SK-N-SH treated with all-trans-retinoic acid at 6 μM for 48 hours (cell line): ENCODE measurements around the gene INTS1.

ENCODE experiments used
- ATAC-seq: fragments of 200-7000 bp; cut with Tn5 transposase; 3 replicates; pipeline ENCODE4 v1.9.1; 2020; ENCODE audit warnings: mild to moderate bottlenecking, moderate library complexity
- ARNTL ChIP-seq: fragments of 450-650 bp; formaldehyde crosslinking; IDR thresholded peaks from 2 replicates; pipeline ENCODE4 v1.5.0; 2020; ENCODE audit warnings: low read depth, mild to moderate bottlenecking, moderate library complexity, borderline replicate concordance
- BACH2 ChIP-seq: fragments of 250-450 bp; sonication (Bioruptor Pico); IDR thresholded peaks from 2 replicates; pipeline ENCODE4 v1.9.0; 2021; ENCODE audit warnings: mild to moderate bottlenecking, borderline replicate concordance
- CSDC2 ChIP-seq: fragments of 250-450 bp; sonication (Bioruptor Pico); IDR thresholded peaks from 2 replicates; pipeline ENCODE4 v1.5.0; 2020; ENCODE audit warnings: mild to moderate bottlenecking, moderate library complexity
- ESRRG ChIP-seq: fragments of 250-450 bp; sonication (Bioruptor Pico); IDR thresholded peaks from 2 replicates; pipeline ENCODE4 v1.6.1; 2021; ENCODE audit warnings: mild to moderate bottlenecking
- GLIS3 ChIP-seq: fragments of 250-450 bp; sonication (Bioruptor Pico); IDR thresholded peaks from 2 replicates; pipeline ENCODE4 v1.5.0; 2020; ENCODE audit warnings: mild to moderate bottlenecking, moderate library complexity
- ISL1 ChIP-seq: fragments of 250-450 bp; sonication (Bioruptor Pico); IDR thresholded peaks from 2 replicates; pipeline ENCODE4 v2.1.2; 2022; ENCODE audit warnings: mild to moderate bottlenecking, moderate library complexity
- OSR1 ChIP-seq: fragments of 250-450 bp; sonication (Bioruptor Pico); IDR thresholded peaks from 2 replicates; pipeline ENCODE4 v1.8.0; 2022; ENCODE audit warnings: moderate library complexity, mild to moderate bottlenecking, inconsistent platforms
- PPARA ChIP-seq: fragments of 250-450 bp; sonication (Bioruptor Pico); IDR thresholded peaks from 2 replicates; pipeline ENCODE4 v1.5.0; 2020; ENCODE audit warnings: mild to moderate bottlenecking, borderline replicate concordance
- RARB ChIP-seq: fragments of 250-450 bp; sonication (Bioruptor Pico); IDR thresholded peaks from 2 replicates; pipeline ENCODE4 v1.8.0; 2021; ENCODE audit warnings: mild to moderate bottlenecking, moderate library complexity
- SNAI2 ChIP-seq: fragments of 250-450 bp; sonication (Bioruptor Pico); IDR thresholded peaks from 2 replicates; pipeline ENCODE4 v1.5.0; 2020; ENCODE audit warnings: mild to moderate bottlenecking, moderate library complexity
- TOX ChIP-seq: fragments of 250-450 bp; sonication (Bioruptor Pico); IDR thresholded peaks from 2 replicates; pipeline ENCODE4 v1.8.0; 2021; ENCODE audit warnings: mild to moderate bottlenecking, moderate library complexity, borderline replicate concordance
- ZC3H10 ChIP-seq: fragments of 250-450 bp; sonication (Bioruptor Pico); IDR thresholded peaks from 2 replicates; pipeline ENCODE4 v1.5.1; 2021; ENCODE audit warnings: mild to moderate bottlenecking, moderate library complexity
- ZFP3 ChIP-seq: fragments of 250-450 bp; sonication (Bioruptor Pico); IDR thresholded peaks from 2 replicates; pipeline ENCODE4 v1.5.0; 2020; ENCODE audit warnings: mild to moderate bottlenecking, moderate library complexity
- ZFP30 ChIP-seq: fragments of 450-650 bp; formaldehyde crosslinking; IDR thresholded peaks from 2 replicates; pipeline ENCODE4 v1.5.0; 2022; ENCODE audit warnings: mild to moderate bottlenecking, moderate library complexity
- ZNF565 ChIP-seq: fragments of 450-650 bp; formaldehyde crosslinking; conservative IDR thresholded peaks from 2 replicates; pipeline ENCODE4 v1.5.0; 2020; ENCODE audit warnings: low read depth, mild to moderate bottlenecking, moderate library complexity
- ZNF70 ChIP-seq: fragments of 450-650 bp; formaldehyde crosslinking; IDR thresholded peaks from 2 replicates; pipeline ENCODE4 v1.5.0; 2020; ENCODE audit warnings: mild to moderate bottlenecking, moderate library complexity
- ZNF8 ChIP-seq: fragments of 450-650 bp; formaldehyde crosslinking; IDR thresholded peaks from 2 replicates; pipeline ENCODE4 v1.5.0; 2020; ENCODE audit warnings: mild to moderate bottlenecking, moderate library complexity
- TF ChIP-seq, protein P1 (sequence below): fragments of 250-450 bp; sonication (Bioruptor Pico); IDR thresholded peaks from 2 replicates; pipeline ENCODE4 v1.5.1; 2020; ENCODE audit warnings: low read depth, mild to moderate bottlenecking, moderate library complexity
- TF ChIP-seq, protein P2 (sequence below): fragments of 250-450 bp; sonication (Bioruptor Pico); IDR thresholded peaks from 2 replicates; pipeline ENCODE4 v1.5.0; 2020; ENCODE audit warnings: mild to moderate bottlenecking, moderate library complexity
- TF ChIP-seq, protein P3 (sequence below): fragments of 250-450 bp; sonication (Bioruptor Pico); IDR thresholded peaks from 2 replicates; pipeline ENCODE4 v1.5.1; 2021; ENCODE audit warnings: mild to moderate bottlenecking, moderate library complexity
- TF ChIP-seq, protein P4 (sequence below): fragments of 250-450 bp; sonication (Bioruptor Pico); IDR thresholded peaks from 2 replicates; pipeline ENCODE4 v1.8.0; 2020; ENCODE audit warnings: mild to moderate bottlenecking, moderate library complexity, borderline replicate concordance

Gene INTS1

DNA sequence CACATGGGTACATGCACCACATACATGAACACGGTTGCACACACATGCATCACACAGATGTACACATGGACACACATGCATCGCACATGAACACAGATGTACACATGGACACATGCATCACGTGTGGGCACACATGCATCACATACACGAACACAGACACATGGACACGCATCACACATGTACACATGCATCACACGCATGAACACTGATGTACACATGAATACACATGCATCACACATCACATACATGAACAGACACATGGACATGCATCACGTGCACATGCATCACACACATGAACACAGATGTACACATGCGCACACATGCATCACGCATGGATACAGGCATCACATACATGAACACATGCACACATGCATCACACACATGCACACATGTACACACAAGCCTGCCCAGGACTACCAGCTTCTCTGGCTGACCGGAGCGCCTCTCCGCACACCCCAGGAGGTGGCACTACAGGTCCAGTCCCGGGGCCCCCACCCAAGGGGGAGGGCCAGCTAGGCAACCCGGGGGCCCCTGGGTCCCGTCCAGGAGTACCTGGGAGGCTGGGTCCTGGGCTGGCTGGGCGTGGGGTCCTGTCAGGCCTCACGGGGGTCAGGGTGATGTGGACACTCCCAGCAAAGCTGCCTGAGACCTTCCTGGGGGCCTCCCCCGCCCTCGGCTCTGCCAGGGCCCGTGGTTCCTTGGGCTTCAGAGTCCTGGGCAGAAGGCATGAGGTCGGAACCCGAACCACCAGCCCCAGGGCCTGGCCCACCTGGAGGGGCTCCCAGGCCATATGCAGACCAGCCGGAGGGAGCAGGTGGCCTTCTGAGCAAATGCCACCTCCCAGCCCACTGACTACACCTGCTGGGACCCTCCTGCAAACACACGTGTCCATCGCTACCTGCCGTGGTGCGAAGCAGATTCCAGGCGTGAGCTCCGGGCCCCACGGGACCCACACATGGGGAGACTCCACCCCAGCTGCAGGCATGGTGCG lies 64.5 kb downstream of the INTS1 start:
- ATAC-seq, result no peak

DNA sequence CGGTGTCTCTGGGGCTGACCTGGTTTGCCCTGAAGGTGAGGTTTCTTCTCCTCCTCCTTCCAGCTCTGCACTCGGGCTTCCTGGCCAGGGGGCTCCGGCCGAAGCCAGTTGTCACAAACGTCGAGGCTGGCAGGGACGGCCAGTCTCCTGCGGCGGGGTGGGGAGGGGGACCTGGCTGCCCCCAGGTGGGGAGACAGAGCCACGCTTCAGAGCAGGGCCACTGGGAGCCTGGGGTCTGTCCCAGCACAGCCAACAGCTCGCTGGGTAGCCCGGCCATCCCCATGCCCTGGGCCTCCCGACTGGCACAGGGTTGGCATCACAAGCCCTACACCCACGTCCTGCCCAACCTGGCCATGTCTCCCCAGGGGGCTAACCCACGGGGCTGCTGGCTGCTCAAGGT lies 65.4 kb downstream of the INTS1 start:
- ATAC-seq, result no peak
- TF ChIP-seq PPARA (CRISPR knock-in tag) (no peak), CSDC2 (CRISPR knock-in tag) (no peak), ARNTL (no peak)

More for the DNA sequence above, 64.5 kb downstream of the INTS1 start:
- TF ChIP-seq PPARA (CRISPR knock-in tag), result no peak
- TF ChIP-seq SNAI2 (CRISPR knock-in tag), result no peak
- TF ChIP-seq TOX (CRISPR knock-in tag), result no peak
- no peak for TF ChIP-seq ZNF70 (CRISPR knock-in tag)

DNA sequence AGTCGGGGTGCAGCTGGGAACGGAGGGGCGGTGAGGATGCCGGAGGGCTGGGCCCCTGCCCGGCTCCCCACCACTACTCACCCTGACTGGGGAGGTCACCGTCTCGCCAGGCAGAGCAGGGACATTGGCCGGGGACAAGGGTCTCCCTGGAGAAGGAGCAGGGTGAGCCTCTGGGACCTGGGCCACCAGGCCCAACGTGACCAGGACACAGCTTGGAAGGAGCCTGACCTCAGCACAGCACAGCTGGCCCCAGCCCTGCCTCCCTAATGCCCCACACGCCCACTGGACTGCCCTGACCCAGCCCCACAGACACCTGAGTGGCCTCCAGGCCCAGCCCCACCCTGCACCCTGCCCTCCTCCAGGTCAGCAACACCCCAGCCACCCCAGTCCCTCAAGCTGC lies 66.0 kb downstream of the INTS1 start:
- ATAC-seq, result no peak
- TF ChIP-seq, protein P1, sequence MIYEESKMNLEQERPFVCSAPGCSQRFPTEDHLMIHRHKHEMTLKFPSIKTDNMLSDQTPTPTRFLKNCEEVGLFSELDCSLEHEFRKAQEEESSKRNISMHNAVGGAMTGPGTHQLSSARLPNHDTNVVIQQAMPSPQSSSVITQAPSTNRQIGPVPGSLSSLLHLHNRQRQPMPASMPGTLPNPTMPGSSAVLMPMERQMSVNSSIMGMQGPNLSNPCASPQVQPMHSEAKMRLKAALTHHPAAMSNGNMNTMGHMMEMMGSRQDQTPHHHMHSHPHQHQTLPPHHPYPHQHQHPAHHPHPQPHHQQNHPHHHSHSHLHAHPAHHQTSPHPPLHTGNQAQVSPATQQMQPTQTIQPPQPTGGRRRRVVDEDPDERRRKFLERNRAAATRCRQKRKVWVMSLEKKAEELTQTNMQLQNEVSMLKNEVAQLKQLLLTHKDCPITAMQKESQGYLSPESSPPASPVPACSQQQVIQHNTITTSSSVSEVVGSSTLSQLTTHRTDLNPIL (CRISPR knock-in tag), result no peak
- TF ChIP-seq ARNTL (no peak), ZNF8 (CRISPR knock-in tag) (no peak), TOX (CRISPR knock-in tag) (no peak), PPARA (CRISPR knock-in tag) (no peak), BACH2 (CRISPR knock-in tag) (no peak), ZFP3 (CRISPR knock-in tag) (no peak), ISL1 (no peak), SNAI2 (CRISPR knock-in tag) (no peak), ZNF70 (CRISPR knock-in tag) (no peak)
- TF ChIP-seq, all 23 proteins: peak for 0

DNA sequence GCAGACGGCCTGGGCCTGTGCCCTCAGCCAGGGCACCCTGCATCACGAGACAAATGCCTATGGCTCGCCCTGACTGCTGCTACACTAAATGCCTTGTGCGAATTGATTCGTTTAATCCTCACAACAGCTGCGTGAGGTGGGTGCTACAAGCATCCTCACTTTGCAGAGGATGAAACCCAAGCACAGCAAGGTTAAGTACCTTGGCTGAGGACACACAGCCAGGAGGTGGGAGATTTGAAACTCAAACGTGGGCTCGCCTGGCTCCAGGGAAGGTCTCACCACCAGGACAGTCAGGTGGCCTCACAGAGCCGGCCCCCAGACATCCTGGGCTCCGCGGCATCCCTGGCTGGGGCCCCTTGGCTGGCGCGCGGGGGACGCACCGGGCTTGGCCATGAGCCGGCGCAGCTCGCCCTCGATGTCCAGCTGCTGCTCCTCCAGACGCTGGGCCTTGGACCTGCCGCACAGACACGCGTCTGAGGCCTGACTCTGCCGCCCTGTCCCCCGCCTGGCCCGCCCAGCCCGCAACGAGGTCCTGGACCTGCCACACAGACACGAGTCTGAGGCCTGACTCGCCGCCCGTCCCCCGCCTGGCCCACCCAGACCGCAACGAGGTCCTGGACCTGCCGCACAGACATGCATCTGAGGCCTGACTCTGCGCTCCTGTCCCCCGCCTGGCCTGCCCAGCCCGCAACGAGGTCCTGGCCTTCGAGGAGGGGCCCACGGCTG lies 66.9 kb downstream of the INTS1 start:
- no peak for ATAC-seq
- no peak for TF ChIP-seq OSR1
- TF ChIP-seq, protein P2, sequence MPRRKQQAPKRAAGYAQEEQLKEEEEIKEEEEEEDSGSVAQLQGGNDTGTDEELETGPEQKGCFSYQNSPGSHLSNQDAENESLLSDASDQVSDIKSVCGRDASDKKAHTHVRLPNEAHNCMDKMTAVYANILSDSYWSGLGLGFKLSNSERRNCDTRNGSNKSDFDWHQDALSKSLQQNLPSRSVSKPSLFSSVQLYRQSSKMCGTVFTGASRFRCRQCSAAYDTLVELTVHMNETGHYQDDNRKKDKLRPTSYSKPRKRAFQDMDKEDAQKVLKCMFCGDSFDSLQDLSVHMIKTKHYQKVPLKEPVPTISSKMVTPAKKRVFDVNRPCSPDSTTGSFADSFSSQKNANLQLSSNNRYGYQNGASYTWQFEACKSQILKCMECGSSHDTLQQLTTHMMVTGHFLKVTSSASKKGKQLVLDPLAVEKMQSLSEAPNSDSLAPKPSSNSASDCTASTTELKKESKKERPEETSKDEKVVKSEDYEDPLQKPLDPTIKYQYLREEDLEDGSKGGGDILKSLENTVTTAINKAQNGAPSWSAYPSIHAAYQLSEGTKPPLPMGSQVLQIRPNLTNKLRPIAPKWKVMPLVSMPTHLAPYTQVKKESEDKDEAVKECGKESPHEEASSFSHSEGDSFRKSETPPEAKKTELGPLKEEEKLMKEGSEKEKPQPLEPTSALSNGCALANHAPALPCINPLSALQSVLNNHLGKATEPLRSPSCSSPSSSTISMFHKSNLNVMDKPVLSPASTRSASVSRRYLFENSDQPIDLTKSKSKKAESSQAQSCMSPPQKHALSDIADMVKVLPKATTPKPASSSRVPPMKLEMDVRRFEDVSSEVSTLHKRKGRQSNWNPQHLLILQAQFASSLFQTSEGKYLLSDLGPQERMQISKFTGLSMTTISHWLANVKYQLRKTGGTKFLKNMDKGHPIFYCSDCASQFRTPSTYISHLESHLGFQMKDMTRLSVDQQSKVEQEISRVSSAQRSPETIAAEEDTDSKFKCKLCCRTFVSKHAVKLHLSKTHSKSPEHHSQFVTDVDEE (CRISPR knock-in tag), result no peak
- TF ChIP-seq, protein P3, sequence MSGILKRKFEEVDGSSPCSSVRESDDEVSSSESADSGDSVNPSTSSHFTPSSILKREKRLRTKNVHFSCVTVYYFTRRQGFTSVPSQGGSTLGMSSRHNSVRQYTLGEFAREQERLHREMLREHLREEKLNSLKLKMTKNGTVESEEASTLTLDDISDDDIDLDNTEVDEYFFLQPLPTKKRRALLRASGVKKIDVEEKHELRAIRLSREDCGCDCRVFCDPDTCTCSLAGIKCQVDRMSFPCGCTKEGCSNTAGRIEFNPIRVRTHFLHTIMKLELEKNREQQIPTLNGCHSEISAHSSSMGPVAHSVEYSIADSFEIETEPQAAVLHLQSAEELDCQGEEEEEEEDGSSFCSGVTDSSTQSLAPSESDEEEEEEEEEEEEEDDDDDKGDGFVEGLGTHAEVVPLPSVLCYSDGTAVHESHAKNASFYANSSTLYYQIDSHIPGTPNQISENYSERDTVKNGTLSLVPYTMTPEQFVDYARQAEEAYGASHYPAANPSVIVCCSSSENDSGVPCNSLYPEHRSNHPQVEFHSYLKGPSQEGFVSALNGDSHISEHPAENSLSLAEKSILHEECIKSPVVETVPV, result no peak
- no peak for TF ChIP-seq ZNF70 (CRISPR knock-in tag)
- no peak for TF ChIP-seq ZNF565 (CRISPR knock-in tag)
- TF ChIP-seq, protein P4, sequence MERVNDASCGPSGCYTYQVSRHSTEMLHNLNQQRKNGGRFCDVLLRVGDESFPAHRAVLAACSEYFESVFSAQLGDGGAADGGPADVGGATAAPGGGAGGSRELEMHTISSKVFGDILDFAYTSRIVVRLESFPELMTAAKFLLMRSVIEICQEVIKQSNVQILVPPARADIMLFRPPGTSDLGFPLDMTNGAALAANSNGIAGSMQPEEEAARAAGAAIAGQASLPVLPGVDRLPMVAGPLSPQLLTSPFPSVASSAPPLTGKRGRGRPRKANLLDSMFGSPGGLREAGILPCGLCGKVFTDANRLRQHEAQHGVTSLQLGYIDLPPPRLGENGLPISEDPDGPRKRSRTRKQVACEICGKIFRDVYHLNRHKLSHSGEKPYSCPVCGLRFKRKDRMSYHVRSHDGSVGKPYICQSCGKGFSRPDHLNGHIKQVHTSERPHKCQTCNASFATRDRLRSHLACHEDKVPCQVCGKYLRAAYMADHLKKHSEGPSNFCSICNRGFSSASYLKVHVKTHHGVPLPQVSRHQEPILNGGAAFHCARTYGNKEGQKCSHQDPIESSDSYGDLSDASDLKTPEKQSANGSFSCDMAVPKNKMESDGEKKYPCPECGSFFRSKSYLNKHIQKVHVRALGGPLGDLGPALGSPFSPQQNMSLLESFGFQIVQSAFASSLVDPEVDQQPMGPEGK (CRISPR knock-in tag), result no peak
- TF ChIP-seq TOX (CRISPR knock-in tag), result no peak
- TF ChIP-seq PPARA (CRISPR knock-in tag), result no peak
- no peak for TF ChIP-seq BACH2 (CRISPR knock-in tag)
- no peak for TF ChIP-seq ZC3H10 (CRISPR knock-in tag)
- TF ChIP-seq ZFP30 (CRISPR knock-in tag), result no peak
- no peak for TF ChIP-seq RARB (CRISPR knock-in tag)
- TF ChIP-seq ISL1, result no peak
- no peak for TF ChIP-seq ESRRG (CRISPR knock-in tag)
- TF ChIP-seq GLIS3 (CRISPR knock-in tag), result no peak
